RKO (cell line): Measurements from ENCODE around the gene VPS16.

Experiments
- DNase-seq: peaks from one replicate; pipeline ENCODE4 v3.0.0-alpha.2; 2016; ENCODE audit warnings: low spot score

The VPS16 gene

DNA sequence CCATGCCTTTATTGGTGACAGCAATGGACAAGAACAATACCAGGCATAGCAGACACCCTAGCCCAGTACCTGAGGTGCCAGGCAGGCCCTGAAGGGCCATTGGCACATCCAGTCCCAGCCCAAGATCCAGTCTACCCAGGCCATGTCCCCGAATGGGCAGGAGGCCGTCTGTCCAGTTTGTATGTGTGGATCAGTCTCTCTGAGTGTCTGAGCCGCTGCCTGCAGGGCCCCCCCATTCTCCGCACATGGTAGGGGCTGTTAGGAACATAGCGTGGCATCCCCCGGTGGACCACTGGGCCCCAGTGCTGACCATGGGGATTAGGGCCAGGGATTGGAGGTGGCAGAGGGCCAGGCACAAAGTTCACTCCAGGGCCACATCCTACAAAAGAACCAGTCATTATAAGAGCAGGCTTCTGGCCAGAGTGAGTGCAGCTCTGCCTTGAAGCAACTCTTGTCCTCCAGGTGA, 5.2 kb upstream of the VPS16 start:
- DNase-seq = no peak

DNA sequence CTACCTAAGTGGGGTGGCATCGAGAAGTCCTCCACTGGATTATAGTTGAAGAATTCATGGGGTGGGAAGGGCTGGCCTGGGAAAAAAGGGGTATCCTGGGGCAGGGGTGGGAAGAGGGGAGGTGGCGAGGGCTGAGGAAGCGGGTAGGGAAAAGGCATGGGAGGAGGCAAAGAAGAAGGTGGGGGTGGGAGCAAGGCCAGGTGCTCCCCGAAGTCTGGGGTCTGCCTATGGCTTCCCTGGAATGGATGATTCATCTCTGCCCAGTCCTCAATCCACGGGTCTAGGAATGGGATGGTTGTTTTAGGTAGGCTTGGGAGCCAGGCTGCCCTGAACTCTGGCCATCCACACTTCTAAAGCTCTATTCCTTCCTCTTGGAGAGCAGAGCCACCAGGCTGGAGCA, 4.5 kb upstream of the VPS16 start:
- DNase-seq = no peak

DNA sequence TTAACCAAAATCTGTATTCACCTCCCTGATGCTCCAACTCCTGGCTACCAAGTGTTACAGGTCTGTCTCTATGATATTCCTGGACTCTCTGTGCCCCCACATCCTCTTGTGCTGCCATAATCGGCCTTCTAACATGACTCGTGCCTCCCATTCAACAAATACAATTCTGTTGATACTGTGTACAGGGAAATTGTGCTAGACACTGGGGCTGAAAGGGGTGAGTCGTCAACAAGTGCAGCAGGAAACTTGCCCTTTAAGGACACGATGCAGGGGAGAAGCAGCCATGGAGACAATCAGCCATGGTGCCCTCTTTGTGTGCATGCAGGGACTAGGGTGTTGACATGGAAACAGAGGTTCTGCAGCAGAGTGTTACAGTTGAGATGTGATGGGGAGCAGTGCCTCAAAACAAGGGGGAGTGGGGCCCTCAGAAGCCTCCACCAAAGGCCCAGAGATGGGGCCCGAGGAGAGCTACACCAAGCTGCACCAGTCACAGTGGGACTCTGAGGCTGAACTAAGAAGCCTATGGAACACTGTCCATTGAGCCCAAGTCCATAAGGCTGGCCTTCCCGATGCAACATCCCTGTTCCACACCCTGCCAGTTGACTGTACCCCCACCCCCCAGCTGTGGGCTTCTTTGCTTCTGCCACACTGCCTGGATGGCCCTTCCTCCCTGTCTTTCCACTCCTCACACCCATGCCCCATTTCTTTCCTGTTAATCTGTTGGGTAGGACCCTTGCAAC, 3.2 kb upstream of the VPS16 start:
- DNase-seq = no peak

- DNase-seq = no peak
These were observed 2.3 kb upstream of the VPS16 start for GRCh38 chr20:2838170-2838797.

GRCh38 chr20:2838847-2839671, 1.5 kb upstream of the VPS16 start:
- DNase-seq = no peak

- no peak for DNase-seq
These were observed 810 bp upstream of the VPS16 start for GRCh38 chr20:2839732-2840137.

- DNase-seq = peak; percentile 88
These were observed 504 bp downstream of the VPS16 start for GRCh38 chr20:2840967-2841531.

- no peak for DNase-seq
These were observed 5.1 kb downstream of the VPS16 start for GRCh38 chr20:2845607-2846006.

DNA sequence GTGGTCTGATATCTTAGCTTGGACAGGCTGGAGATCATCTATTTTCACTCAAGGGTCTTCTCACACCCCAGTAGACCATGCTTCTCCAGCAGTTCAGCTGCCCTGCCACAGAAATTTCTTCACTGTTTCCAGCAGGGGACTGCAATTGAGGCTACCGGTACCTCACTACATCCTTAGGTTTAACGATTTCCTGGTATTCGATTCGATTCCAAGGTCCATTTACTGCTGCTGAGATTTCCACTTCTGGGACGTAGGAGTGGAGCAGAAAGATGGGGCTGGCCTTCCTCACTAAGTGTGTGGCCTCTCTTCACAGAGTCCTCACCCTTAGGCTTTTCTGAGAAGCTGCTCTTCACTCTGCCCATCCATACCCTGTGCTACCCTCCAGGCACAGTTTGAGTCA, 6.2 kb downstream of the VPS16 start:
- DNase-seq = no peak

- DNase-seq = no peak
These were observed 7.3 kb downstream of the VPS16 start for GRCh38 chr20:2847802-2848201.

DNA sequence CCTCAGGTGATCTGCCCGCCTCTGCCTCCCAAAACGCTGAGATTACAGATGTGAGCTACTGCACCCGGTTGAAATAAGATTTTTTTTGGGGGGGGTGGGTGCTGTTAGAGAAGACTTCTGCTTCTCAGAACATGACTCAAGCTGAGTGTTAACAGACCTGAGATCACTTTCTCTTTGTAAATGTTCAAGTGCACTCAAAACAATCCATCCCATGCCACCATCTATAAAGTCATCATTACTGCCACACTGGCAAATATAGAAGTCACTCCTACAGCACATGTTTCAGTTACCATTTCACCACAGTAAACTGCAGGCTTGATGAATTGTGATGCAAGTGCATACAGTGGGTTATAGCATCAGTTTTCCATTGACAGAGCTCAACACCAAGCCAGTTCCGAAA, 9.0 kb downstream of the VPS16 start:
- no peak for DNase-seq

DNA sequence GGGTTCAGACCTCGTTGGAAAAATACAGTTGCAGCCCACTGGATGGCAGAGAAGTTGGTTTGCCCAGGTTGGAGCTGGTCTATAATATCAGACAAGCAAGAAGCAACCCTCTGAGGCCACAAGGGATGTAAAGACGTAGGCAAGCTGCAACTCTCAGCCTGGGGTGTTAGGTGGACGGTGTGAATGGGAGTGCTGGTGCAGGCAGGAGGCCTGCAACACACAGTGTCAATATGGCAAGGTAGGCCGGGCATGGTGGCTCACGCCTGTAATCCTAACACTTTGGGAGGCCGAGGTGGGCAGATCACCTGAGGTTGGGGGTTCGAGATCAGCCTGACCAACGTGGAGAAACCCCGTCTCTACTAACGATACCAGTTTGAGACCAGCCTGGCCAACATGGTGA, 10.5 kb downstream of the VPS16 start:
- no peak for DNase-seq

DNA sequence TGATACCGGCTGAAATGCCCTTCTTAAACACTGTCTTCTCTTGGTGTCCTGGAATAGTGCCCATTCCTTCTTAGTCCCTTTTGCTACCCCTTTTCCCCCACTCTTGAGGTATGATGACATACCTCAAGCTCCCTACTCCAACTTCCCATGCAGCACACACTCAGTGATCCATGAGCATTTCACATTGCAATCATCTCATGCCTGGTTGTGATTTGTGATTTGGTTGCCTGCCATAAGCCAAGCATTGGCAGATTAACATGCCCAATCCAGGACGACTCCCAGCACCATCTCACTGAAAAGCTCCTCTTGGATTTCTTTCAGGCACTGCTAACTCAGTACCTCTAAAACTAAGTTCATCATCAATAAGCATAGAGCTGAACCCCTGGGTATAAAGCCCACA, 18.0 kb downstream of the VPS16 start:
- DNase-seq = no peak

DNA sequence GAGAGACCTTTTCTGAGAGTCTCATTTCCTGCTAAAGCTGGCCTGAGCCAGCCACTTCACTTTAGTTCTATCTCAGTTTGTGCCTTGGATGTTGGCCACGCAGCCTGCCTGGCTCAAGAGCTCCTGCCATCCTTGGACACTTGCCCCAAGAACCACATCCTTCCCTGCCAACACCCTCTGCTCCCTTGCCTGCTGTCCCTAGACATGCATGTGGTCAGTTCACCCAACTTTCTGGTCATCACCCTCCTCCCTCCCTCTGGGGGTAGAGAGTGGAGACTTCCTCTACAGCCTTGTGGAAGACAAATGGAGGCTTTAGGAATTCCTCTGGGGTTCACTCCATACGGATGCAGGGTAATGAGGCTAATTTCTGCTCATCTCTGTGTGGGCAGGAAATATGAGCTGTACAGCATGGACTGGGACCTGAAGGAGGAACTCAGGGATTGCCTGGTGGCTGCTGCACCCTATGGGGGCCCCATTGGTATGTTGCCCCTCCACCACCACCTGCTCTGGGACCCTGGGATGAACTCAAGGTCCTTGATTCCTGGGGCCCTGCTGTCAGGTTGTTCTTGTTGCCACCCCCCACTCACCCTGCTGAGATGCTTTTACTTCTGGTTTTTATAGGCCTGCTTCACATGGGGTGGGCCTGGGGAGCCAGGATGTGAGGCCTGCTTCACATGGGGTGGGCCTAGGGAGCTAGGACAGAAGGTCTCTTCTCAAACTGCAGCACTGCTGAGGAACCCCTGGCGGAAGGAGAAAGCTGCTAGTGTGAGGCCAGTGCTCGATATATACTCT, 19.0 kb downstream of the VPS16 start:
- DNase-seq = no peak

GRCh38 chr20:2864626-2865025, 24.1 kb downstream of the VPS16 start:
- no peak for DNase-seq

- no peak for DNase-seq
These were observed 24.6 kb downstream of the VPS16 start for GRCh38 chr20:2865101-2865500.

- no peak for DNase-seq
These were observed 25.1 kb downstream of the VPS16 start for GRCh38 chr20:2865630-2866029.

GRCh38 chr20:2866236-2866635, 25.7 kb downstream of the VPS16 start:
- DNase-seq = no peak

DNA sequence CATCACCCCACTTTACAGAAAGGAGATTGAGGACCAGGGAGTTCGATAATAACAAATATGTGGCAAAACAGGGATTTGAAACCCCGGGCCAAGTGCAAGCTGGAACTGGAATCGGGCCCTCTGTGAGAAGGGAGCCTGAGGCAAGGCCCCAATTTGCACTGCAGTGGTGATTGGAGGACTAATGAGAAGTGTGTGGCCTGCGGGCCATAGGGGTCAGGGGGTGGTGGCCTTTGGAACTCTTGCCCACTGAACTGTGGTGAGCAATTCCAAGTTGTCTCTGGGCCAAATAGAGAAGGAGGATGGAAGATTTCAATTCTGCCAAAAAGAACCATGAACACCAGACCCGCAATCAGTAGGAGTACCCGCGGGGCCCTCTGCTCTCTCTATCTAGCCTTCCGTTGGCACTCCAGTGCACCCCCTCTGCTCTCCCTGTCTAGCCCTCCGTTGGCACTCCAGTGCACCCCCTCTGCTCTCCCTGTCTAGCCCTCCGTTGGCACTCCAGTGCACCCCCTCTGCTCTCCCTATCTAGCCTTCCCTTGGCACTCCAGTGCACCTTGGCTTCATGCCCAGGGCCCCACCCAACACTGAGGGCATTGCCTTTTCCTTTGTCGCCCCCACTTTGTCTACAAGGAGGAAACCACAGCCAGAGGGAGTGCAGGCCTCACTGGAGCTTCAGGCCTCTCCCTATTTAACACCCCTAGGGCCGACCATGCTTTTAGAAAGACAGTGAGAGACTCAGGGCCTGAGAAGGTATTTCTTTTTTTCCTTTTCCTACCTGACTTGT, 26.7 kb downstream of the VPS16 start:
- no peak for DNase-seq

DNA sequence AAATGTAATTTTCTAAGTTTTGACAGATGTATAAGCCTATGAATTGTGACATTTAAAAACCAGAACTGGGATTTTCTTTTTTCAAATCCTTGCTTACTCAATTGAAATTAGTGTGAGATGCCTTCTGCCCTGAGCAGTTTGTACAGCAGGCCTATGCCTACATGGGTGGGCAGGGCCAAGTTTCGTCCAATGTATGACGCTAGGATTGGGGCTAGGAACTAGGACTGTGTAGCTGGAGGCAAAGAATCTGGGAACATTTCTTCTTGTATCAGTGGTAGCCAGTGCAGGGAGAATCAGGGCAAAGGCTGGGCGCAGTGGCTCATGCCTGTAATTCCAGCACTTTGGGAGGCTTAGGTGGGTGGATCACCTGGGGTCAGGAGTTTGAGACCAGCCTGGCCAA, 28.8 kb downstream of the VPS16 start:
- DNase-seq = no peak

- DNase-seq = no peak
These were observed 30.5 kb downstream of the VPS16 start for GRCh38 chr20:2871111-2871465.
